ENCODE data around the gene SRSF8. TPM values are rescaled to one million over a fixed set of nuclear protein-coding genes. Genes with fewer than 3 reads are reported as not detected.

The SRSF8 gene
- total RNA-seq, 1 donor from 2014 or later = 25.4 TPM

GRCh38 chr11:95067841-95068219 lies 1.1 kb downstream of the SRSF8 start:
- DNase-seq (ENCODE audit: extremely low read depth, low read depth, low spot score) = no peak

GRCh38 chr11:95068549-95068948 lies 1.8 kb downstream of the SRSF8 start:
- peak; percentile 85 for DNase-seq (ENCODE audit: extremely low read depth, low read depth, low spot score)

- DNase-seq (ENCODE audit: extremely low read depth, low read depth, low spot score) = no peak
These were observed 3.8 kb downstream of the SRSF8 start for GRCh38 chr11:95070471-95070870.

GRCh38 chr11:95072948-95073347 lies 6.2 kb downstream of the SRSF8 start:
- no peak for DNase-seq (ENCODE audit: extremely low read depth, low read depth, low spot score)

DNA sequence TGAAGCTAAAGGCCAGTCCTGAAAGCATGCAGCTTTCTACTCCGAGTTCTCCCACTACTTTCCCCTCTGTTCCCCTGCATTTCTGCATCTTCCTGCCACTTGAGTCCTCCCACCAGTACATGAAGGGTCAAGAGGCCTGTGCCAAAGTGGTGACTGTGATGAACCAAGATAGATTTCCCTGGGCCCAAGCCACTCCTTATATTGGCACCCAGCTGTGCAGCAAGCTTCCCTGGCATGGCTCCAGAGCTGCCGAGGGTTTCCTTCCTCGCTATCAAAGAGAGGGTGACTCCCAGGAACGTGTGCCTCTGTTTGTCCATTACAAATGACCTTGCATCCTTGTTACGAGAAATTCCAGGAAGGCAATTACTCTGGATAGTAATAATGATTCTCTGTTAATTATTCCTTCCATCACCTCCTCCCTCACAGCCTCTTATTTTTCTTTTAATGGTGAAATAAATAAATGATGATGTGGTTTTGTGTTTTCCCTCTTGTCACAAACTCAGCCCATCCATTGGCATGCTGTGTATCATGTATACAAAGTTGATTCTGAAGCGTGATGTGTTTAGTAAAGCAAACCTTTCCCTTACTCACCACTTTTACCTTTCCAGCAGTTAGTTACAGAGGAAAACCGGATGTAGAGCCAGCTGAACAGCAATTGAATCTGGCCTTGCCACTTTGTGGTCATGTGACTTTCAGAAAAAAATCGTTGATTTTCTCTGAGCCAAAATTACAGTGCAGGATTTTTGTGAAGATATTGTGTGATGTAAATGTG lies 8.3 kb downstream of the SRSF8 start:
- no peak for DNase-seq (ENCODE audit: extremely low read depth, low read depth, low spot score)

- no peak for DNase-seq (ENCODE audit: extremely low read depth, low read depth, low spot score)
These were observed 9.7 kb downstream of the SRSF8 start for GRCh38 chr11:95076416-95076815.

DNA sequence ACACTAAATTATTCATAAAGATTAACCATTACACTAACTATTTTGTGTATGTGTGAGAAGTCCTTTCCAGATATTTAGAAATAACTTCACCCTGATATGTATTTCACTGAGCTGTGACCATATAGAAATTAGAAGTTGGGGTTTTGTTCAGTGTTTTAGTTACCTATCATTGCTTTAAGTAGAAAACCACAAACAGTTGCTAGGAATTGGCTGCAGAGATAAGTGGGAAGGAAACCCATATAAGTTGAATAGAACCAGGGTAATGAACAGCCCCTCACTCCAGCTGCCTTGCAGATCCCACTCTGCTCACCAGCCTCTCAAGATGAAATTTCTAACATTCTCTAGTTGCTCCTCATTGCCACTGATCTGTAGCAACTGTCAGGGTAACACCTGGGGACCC lies 10.3 kb downstream of the SRSF8 start:
- DNase-seq (ENCODE audit: extremely low read depth, low read depth, low spot score) = no peak

DNA sequence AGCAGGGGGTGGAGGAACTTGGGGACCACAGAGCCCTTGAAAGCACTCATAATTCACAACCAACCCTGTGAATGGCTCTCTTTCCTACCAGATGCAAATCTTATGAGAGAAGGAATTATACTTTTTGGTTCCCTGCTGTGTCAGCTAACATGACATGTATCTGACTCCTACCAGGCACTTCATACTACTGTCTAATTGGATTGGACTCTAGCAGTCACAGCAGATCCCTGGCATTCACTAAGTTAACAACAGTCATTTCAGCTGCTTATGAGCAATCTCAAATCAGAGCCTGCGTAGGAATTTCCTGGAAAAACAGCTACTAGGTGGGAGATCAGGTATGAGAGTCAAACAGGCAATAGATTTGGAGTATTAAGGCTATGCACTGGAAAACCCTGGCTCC lies 11.8 kb downstream of the SRSF8 start:
- DNase-seq (ENCODE audit: extremely low read depth, low read depth, low spot score) = no peak

DNA sequence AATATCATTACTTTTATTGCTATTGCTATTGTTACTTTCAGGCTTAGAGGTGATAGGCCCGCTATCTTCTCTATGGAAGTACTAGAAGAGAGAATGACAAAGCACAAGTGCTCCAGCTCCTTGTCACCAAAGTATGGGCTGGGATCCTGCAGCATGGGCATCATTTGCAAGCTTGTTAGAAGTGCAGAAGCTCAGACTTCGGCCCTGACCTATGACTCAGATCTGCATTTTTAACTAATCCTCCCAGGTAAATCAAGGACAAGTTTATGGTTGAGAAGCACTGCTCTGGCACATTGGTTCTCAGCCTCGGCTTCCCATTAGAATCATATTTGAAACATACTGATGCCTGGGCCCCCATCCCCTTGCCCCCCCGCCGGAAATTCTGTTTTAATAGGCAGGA lies 14.3 kb downstream of the SRSF8 start:
- DNase-seq (ENCODE audit: extremely low read depth, low read depth, low spot score) = no peak

- no peak for DNase-seq (ENCODE audit: extremely low read depth, low read depth, low spot score)
These were observed 14.7 kb downstream of the SRSF8 start for GRCh38 chr11:95081412-95081811.

GRCh38 chr11:95082576-95083001 lies 15.9 kb downstream of the SRSF8 start:
- DNase-seq (ENCODE audit: extremely low read depth, low read depth, low spot score) = no peak

- no peak for DNase-seq (ENCODE audit: extremely low read depth, low read depth, low spot score)
These were observed 17.8 kb downstream of the SRSF8 start for GRCh38 chr11:95084509-95084908.

DNA sequence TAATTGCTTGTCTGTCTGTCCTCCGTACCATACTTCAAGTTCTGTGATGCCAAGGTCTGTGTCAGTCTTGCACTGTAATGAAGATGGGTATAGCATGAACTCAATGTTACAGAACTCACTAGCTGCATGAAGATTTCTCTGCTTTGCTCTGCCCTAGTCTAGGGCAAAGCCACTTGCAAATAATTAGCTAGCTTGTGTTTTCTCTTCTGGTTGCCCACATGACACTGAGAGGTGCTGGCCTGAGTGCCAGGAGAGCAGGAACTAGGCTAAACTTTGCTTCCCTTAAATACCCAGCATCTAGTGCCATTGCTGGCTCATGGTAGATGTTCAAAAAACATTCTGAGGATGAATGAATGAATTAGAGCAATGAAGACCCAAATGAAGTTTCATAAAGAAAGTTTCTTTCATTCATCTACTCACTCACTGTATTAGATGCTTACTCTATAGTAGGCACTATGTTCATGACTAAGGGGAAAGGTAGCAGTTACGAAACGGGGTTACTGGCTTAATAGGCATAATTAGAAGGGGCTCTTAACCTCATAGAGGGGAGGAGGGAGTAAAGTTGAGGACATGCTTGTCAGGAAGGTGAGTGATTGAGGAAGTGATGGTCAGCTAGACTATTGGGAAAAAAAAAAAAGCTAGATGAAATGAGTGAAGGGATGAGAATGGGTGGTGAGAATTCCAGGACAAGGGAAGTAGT lies 18.5 kb downstream of the SRSF8 start:
- no peak for DNase-seq (ENCODE audit: extremely low read depth, low read depth, low spot score)

GRCh38 chr11:95086151-95086550 lies 19.4 kb downstream of the SRSF8 start:
- DNase-seq (ENCODE audit: extremely low read depth, low read depth, low spot score) = no peak

GRCh38 chr11:95086836-95087570 lies 20.3 kb downstream of the SRSF8 start:
- DNase-seq (ENCODE audit: extremely low read depth, low read depth, low spot score) = no peak

DNA sequence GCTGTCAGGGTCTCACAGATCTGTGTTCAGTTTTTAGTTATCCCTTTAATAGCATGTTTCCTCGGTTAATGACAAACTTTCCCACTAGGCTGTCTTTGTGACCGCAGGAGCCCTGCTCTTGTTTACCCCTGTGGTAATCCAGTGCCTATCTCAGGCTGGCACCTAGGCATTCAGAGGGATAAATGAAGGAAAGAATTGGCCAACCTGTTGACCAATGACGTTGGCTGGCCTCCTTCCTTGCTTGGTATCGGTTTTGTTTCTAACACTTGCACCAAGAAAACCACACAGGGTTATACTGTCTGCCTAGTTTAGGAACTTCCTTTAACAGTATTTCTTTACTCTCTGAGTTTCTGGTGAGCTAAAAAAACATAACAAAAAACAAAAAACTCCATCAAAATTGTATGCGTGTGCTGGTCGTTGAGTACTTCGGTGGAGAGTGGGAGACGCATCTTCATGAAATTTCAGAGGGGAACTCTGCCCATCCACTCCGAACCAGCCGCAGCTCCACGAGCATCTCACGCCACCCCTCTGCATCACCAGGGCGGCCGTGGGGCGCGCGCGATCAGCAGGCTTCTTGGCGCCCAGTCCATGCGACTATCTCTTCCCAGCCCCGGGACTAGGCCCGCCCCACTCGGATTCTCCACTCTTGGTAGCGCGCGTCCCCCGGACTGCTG lies 22.4 kb downstream of the SRSF8 start:
- no peak for DNase-seq (ENCODE audit: extremely low read depth, low read depth, low spot score)

- DNase-seq (ENCODE audit: extremely low read depth, low read depth, low spot score) = no peak
These were observed 23.2 kb downstream of the SRSF8 start, which contains the start of gene ENDOD1 for GRCh38 chr11:95089620-95090542. TSS of gene ENDOD1 (plus strand) at chr11:95089846. CDS start at chr11:95089928, 82 bp downstream.

GRCh38 chr11:95091663-95092180 lies 25.0 kb downstream of the SRSF8 start:
- no peak for DNase-seq (ENCODE audit: extremely low read depth, low read depth, low spot score)

- DNase-seq (ENCODE audit: extremely low read depth, low read depth, low spot score) = no peak
These were observed 26.0 kb downstream of the SRSF8 start for GRCh38 chr11:95092549-95093324.

All from glomerular endothelial cell (primary cell).